Osteoblast (primary cell): ENCODE data around the gene APOBR. TPM values are rescaled to one million over a fixed set of nuclear protein-coding genes. Genes with fewer than 3 reads are reported as not detected.

Source experiments
- DNase-seq: peaks from one replicate; pipeline ENCODE4 v3.0.0; 2011; ENCODE audit warnings: low spot score, mixed read lengths; ENCODE audit not compliant: insufficient read length; ENCODE audit errors: missing footprints
- H2AFZ ChIP-seq: 2 replicates; pipeline ENCODE4 v1.6.0; 2011; ENCODE audit warnings: mild to moderate bottlenecking, low read length
- H3K27ac ChIP-seq: 2 replicates; pipeline ENCODE4 v1.5.1; 2011; ENCODE audit warnings: mild to moderate bottlenecking, low read depth, low read length, moderate library complexity
- H3K27me3 ChIP-seq: 2 replicates; pipeline ENCODE4 v1.6.0; 2012; ENCODE audit warnings: mild to moderate bottlenecking, control low read depth, inconsistent platforms, low read length, moderate library complexity; ENCODE audit not compliant: insufficient read depth
- H3K36me3 ChIP-seq: 2 replicates; pipeline ENCODE4 v1.5.1; 2011; ENCODE audit warnings: mild to moderate bottlenecking, low read length, control low read depth, moderate library complexity; ENCODE audit not compliant: insufficient read depth
- H3K4me1 ChIP-seq: 2 replicates; pipeline ENCODE4 v1.5.1; 2011; ENCODE audit warnings: mild to moderate bottlenecking, low read length, control low read depth, moderate library complexity; ENCODE audit not compliant: insufficient read depth
- H3K4me2 ChIP-seq: 2 replicates; pipeline ENCODE4 v1.6.0; 2011; ENCODE audit warnings: mild to moderate bottlenecking, low read length; ENCODE audit not compliant: insufficient read depth
- H3K4me3 ChIP-seq: fragments of 200-600 bp; sonication (generic); 3 replicates; pipeline ENCODE4 v1.5.1; 2012; ENCODE audit warnings: mild to moderate bottlenecking, low read length, inconsistent platforms; ENCODE audit not compliant: insufficient read depth
- H3K79me2 ChIP-seq: 2 replicates; pipeline ENCODE4 v1.6.0; 2012; ENCODE audit warnings: mild to moderate bottlenecking, low read length, control low read depth, inconsistent platforms; ENCODE audit not compliant: insufficient read depth
- H3K9me3 ChIP-seq: 2 replicates; pipeline ENCODE4 v1.5.1; 2011; ENCODE audit warnings: low read depth, low read length, control low read depth
- H4K20me1 ChIP-seq: 2 replicates; pipeline ENCODE4 v1.6.0; 2012; ENCODE audit warnings: mild to moderate bottlenecking, low read length, control low read depth; ENCODE audit not compliant: insufficient read depth
- total RNA-seq: library from RNA; depleted of rRNA; stranded (reverse); fragments of >200 nt; gene quantifications from 2 replicates; pipeline ENCODE4 v1.2.3, GENCODE V29; 2012
- TF ChIP-seq, protein P1 (sequence below): IDR thresholded peaks from 2 replicates; pipeline ENCODE4 v1.5.1; 2011; ENCODE audit warnings: mild to moderate bottlenecking, low read depth, low read length, moderate library complexity; ENCODE audit errors: extremely low read depth

The APOBR gene
- total RNA-seq, 1 donor = not detected

GRCh38 chr16:28529124-28529523 lies 34.7 kb downstream of the APOBR start:
- DNase-seq = no peak
- no peak overlapping the region for H3K4me3 ChIP-seq

DNA sequence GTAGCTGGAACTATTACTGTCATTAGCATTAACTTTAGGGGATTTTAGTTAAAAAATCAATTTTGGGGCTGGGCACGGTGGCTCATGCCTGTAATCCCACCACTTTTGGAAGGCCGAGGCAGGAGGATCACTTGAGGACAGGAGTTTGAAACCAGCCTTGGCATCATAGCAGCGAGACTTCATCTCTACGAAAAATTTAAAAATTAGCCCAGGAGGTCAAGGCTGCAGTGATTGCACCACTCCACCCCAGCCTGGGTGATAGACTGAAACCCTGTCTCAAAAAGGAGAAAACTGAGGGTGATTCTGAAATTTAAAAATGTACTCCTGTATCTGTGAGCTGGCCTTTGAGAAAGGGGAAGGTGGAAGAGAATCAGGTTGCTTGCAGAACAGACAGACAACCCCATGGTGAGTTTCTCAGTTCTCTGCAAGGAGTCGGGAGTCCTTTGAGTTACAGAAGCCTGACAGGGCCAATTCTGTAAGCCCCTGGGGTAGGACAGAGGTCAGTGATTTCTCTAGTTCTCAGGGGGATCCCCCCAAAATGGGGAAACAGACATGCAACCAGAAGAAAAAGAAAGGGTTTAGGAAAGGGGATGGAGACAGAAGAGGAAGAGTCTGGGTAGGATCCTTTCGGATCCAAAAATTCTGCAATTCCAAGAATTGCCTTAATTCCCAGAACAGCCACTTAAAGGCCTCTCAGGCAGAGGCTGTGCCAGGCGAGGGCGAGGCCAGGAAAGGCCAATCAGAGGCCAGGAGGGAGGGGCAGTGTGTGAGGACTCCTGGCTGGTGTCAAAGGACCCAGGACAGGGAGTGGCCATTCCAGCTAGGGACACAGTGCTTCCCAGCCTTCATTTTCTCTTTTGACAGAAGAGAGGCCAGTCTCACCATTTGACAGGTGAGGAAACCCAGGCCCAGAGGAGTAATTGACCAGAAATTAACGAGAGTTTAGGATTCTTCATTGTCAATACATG lies 37.6 kb downstream of the APOBR start:
- TF ChIP-seq, protein P1, sequence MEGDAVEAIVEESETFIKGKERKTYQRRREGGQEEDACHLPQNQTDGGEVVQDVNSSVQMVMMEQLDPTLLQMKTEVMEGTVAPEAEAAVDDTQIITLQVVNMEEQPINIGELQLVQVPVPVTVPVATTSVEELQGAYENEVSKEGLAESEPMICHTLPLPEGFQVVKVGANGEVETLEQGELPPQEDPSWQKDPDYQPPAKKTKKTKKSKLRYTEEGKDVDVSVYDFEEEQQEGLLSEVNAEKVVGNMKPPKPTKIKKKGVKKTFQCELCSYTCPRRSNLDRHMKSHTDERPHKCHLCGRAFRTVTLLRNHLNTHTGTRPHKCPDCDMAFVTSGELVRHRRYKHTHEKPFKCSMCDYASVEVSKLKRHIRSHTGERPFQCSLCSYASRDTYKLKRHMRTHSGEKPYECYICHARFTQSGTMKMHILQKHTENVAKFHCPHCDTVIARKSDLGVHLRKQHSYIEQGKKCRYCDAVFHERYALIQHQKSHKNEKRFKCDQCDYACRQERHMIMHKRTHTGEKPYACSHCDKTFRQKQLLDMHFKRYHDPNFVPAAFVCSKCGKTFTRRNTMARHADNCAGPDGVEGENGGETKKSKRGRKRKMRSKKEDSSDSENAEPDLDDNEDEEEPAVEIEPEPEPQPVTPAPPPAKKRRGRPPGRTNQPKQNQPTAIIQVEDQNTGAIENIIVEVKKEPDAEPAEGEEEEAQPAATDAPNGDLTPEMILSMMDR = no peak
- Histone ChIP-seq H3K4me1 (peaks cover 2% of the 10 kb centered on the region), H2AFZ (no peak overlapping the region), H3K9me3 (no peaks in the 10 kb centered on the region), H4K20me1 (no peaks in the 10 kb centered on the region), H3K4me3 (no peak overlapping the region), H3K4me2 (no peak overlapping the region), H3K79me2 (peaks cover 2% of the 10 kb centered on the region), H3K36me3 (peaks cover 3% of the 10 kb centered on the region), H3K27me3 (no peaks in the 10 kb centered on the region), H3K27ac (no peak overlapping the region)
- DNase-seq = no peak

More at GRCh38 chr16:28529124-28529523, 34.7 kb downstream of the APOBR start:
- H3K36me3 ChIP-seq = no peaks in the 10 kb centered on the region
- no peak overlapping the region for H2AFZ ChIP-seq
- H3K79me2 ChIP-seq = no peaks in the 10 kb centered on the region
- no peak overlapping the region for H3K27ac ChIP-seq
- no peaks in the 10 kb centered on the region for H3K9me3 ChIP-seq
- no peaks in the 10 kb centered on the region for H4K20me1 ChIP-seq
- H3K27me3 ChIP-seq = no peaks in the 10 kb centered on the region
- H3K4me1 ChIP-seq = no peaks in the 10 kb centered on the region
- no peak overlapping the region for H3K4me2 ChIP-seq
- TF ChIP-seq, protein P1 = no peak

DNA sequence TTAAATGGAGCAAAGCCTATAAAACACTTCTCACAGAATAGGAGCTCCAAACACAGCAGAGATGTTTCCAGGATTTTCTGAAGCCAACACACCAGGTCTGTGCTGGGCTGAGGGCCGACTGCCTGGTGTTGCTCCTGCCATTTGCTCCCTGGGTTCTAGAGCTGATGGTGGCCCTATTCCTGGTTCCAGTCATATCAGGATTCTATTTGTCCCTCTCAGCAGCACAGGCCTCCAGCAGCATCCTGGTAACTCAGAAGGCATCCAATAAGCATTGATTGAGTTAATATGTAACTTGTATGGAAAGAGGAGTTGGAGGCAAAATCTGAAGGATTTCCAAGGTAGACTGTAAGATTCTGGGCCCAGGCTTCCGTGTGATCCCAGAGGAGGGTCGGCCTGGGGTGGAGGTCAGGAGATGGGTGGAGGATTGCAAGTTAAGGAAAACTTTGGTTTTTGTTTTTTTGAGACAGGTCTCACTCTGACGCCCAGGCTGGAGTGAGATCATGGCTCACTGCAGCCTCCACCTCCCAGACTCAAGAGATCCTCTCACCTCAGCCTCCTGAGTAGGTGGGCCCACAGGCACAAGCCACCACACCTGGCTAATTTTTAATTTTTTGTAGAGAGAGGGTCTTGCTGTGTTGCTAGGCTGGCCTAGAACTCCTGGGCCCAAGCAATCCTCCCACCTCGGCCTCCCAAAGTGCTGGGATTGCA lies 38.7 kb downstream of the APOBR start:
- no peaks in the 10 kb centered on the region for H4K20me1 ChIP-seq
- H2AFZ ChIP-seq = no peak overlapping the region
- H3K36me3 ChIP-seq = peaks cover 4% of the 10 kb centered on the region
- H3K27me3 ChIP-seq = no peaks in the 10 kb centered on the region
- TF ChIP-seq, protein P1 = no peak
- peaks cover 10% of the 10 kb centered on the region for H3K4me1 ChIP-seq
- no peaks in the 10 kb centered on the region for H3K9me3 ChIP-seq
- DNase-seq = no peak
- H3K4me3 ChIP-seq = no peak overlapping the region
- no peak overlapping the region for H3K27ac ChIP-seq
- peaks cover 12% of the 10 kb centered on the region for H3K79me2 ChIP-seq
- H3K4me2 ChIP-seq = no peak overlapping the region
